ENCODE results near the gene ZFC3H1.

The ZFC3H1 gene

GRCh38 chr12:71639341-71639760, 24.3 kb downstream of the ZFC3H1 start:
- Histone ChIP-seq H3K9ac (ENCODE audit: low read length) (no peak overlapping the region), H3K9me3 (replicated peaks; ENCODE audit: insufficient read depth, low read length) (no peaks in the 10 kb centered on the region), H3K4me1 (ENCODE audit: low read length) (peaks cover 6% of the 10 kb centered on the region; the same call in 1 of the 2 replicates), H3K79me2 (ENCODE audit: low read length) (peaks cover 14% of the 10 kb centered on the region; the same call in 1 of the 2 replicates), H3K27me3 (replicated peaks; ENCODE audit: insufficient read depth, low read length) (no peaks in the 10 kb centered on the region), H3F3A (ENCODE audit: insufficient read depth, low read length) (peaks cover 7% of the 10 kb centered on the region; the same call in 1 of the 2 replicates), H3K4me2 (ENCODE audit: low read depth, low read length) (no peak overlapping the region), H3K9me2 (replicated peaks; ENCODE audit: insufficient read depth, low read length) (no peaks in the 10 kb centered on the region), H3K4me3 (ENCODE audit: low read length) (no peak overlapping the region), H4K20me1 (ENCODE audit: insufficient read depth, low read length) (no peaks in the 10 kb centered on the region; the same call in 1 of the 2 replicates), H3K27ac (ENCODE audit: low read length) (no peak overlapping the region), H2AFZ (ENCODE audit: low read length) (no peak overlapping the region), H3K36me3 (replicated peaks; ENCODE audit: insufficient read depth, low read length) (peaks cover 21% of the 10 kb centered on the region)
- TF ChIP-seq CTCF (IDR thresholded peaks at IDR 0.05; ENCODE audit: low read length) (peak; percentile 37), EZH2 (optimal IDR thresholded peaks at IDR 0.05; ENCODE audit: low read depth, low read length) (no peak)
- DNase-seq, result peak; percentile 21

GRCh38 chr12:71638499-71638898, 25.1 kb downstream of the ZFC3H1 start:
- no peak overlapping the region for H3K4me3 ChIP-seq (ENCODE audit: low read length)

GRCh38 chr12:71636704-71637115, 26.9 kb downstream of the ZFC3H1 start:
- peaks cover 14% of the 10 kb centered on the region; the same call in 1 of the 2 replicates for H3K79me2 ChIP-seq (ENCODE audit: low read length)
- no peaks in the 10 kb centered on the region for H3K27me3 ChIP-seq (replicated peaks; ENCODE audit: insufficient read depth, low read length)
- H3K4me2 ChIP-seq (ENCODE audit: low read depth, low read length), result no peak overlapping the region
- H4K20me1 ChIP-seq (ENCODE audit: insufficient read depth, low read length), result no peaks in the 10 kb centered on the region; the same call in 1 of the 2 replicates
- H3K4me1 ChIP-seq (ENCODE audit: low read length), result no peaks in the 10 kb centered on the region
- H3K9me3 ChIP-seq (replicated peaks; ENCODE audit: insufficient read depth, low read length), result no peaks in the 10 kb centered on the region
- no peak overlapping the region for H3K9ac ChIP-seq (ENCODE audit: low read length)
- H3K27ac ChIP-seq (ENCODE audit: low read length), result no peak overlapping the region
- H3K9me2 ChIP-seq (replicated peaks; ENCODE audit: insufficient read depth, low read length), result no peaks in the 10 kb centered on the region
- DNase-seq, result peak; percentile 76
- peaks cover 25% of the 10 kb centered on the region for H3K36me3 ChIP-seq (replicated peaks; ENCODE audit: insufficient read depth, low read length)
- H3K4me3 ChIP-seq (ENCODE audit: low read length), result no peak overlapping the region
- TF ChIP-seq CTCF (IDR thresholded peaks at IDR 0.05; ENCODE audit: low read length) (peak; percentile 74), EZH2 (optimal IDR thresholded peaks at IDR 0.05; ENCODE audit: low read depth, low read length) (no peak), EZH2phosphoT487 (IDR thresholded peaks at IDR 0.05; ENCODE audit: low read length) (no peak)
- H3F3A ChIP-seq (ENCODE audit: insufficient read depth, low read length), result peaks cover 3% of the 10 kb centered on the region; the same call in 1 of the 2 replicates
- H2AFZ ChIP-seq (ENCODE audit: low read length), result no peak overlapping the region

More at GRCh38 chr12:71638499-71638898, 25.1 kb downstream of the ZFC3H1 start:
- Histone ChIP-seq H3K27me3 (replicated peaks; ENCODE audit: insufficient read depth, low read length) (no peaks in the 10 kb centered on the region), H4K20me1 (ENCODE audit: insufficient read depth, low read length) (no peaks in the 10 kb centered on the region; the same call in 1 of the 2 replicates), H3K27ac (ENCODE audit: low read length) (no peak overlapping the region), H3K4me2 (ENCODE audit: low read depth, low read length) (no peak overlapping the region), H3K9ac (ENCODE audit: low read length) (no peak overlapping the region), H3K4me1 (ENCODE audit: low read length) (peaks cover 6% of the 10 kb centered on the region; the same call in 1 of the 2 replicates), H3K79me2 (ENCODE audit: low read length) (peaks cover 14% of the 10 kb centered on the region; the same call in 1 of the 2 replicates), H3K9me2 (replicated peaks; ENCODE audit: insufficient read depth, low read length) (no peaks in the 10 kb centered on the region), H3K36me3 (replicated peaks; ENCODE audit: insufficient read depth, low read length) (peaks cover 20% of the 10 kb centered on the region), H3K9me3 (replicated peaks; ENCODE audit: insufficient read depth, low read length) (no peaks in the 10 kb centered on the region), H2AFZ (ENCODE audit: low read length) (no peak overlapping the region), H3F3A (ENCODE audit: insufficient read depth, low read length) (peaks cover 7% of the 10 kb centered on the region; the same call in 1 of the 2 replicates)
- TF ChIP-seq EZH2 (optimal IDR thresholded peaks at IDR 0.05; ENCODE audit: low read depth, low read length), result no peak
- TF ChIP-seq CTCF (IDR thresholded peaks at IDR 0.05; ENCODE audit: low read length), result no peak
- no peak for TF ChIP-seq EZH2phosphoT487 (IDR thresholded peaks at IDR 0.05; ENCODE audit: low read length)
- DNase-seq, result no peak
